Stromal cell of bone marrow (primary cell): Measurements from ENCODE around the gene CYP2A7.
"Not testable (repeated sequence)": the region's sequence is repeated elsewhere in the genome, so short reads cannot be mapped to it uniquely, and the experiment has no call there.

Experiments used
- DNase-seq: peaks from one replicate; pipeline ENCODE4 v3.0.0-alpha.2; 2012; ENCODE audit warnings: low read depth

CYP2A7 gene

DNA sequence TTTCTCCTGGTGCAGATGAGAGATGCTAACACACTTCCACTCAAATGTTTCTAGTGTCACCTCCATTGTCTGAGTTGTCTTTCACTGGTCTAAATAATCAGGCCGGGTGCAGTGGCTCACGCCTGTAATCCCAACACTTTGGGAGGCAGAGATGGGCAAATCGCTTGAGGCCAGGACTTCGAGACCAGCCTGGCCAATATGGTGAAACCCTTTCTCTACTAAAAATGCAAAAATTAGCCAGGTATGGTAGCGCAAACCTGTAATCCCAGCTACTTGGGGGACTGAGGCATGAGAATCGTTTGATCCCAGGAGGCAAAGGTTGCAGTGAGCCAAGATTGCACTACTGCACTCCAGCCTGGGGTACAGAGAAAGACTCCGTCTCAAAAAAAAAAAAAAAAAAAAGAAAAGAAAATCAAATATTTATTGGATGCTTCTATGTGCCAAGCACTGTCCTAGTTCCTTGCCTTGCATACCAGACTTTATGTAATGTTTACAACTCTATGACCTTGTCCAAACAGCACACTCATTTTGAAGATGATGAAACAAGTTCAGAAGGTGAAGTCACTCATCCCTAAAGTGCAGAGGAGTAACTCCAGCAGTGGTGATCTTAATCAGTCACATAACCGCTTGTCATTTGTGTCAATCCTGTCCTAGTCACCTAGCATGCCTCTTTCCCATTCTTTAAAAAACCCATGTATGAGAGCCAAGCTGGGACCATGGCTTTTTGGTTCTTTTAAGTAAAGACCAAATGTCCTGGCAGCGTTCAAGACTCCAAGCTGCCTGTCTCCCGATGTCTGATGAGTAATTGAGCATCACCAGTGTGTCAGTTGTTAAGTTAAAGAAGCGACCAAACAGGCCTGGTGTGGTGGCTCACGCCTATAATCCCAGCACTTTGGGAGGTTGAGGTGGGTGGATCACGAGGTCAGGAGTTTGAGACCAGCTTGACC is 15.1 kb upstream of the CYP2A7 start:
- DNase-seq: not testable (repeated sequence)

DNA sequence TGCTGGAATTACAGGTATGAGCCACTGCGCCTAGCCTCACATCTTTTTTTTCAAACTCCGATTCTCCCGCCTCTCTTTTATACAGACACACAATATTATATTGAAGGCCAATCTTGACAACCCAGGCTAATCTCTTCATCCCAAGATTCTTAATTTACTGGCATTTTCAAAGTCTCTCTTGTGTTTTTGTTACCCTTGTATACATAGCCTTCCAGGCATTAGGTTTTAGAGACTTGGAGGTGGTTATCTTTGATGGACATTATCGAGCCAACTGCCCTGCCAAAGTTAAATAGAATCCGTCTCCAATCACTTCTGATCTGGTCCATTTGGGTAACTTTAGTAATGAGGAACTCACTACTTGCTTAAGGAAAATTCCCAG is 14.4 kb upstream of the CYP2A7 start:
- no peak for DNase-seq

DNA sequence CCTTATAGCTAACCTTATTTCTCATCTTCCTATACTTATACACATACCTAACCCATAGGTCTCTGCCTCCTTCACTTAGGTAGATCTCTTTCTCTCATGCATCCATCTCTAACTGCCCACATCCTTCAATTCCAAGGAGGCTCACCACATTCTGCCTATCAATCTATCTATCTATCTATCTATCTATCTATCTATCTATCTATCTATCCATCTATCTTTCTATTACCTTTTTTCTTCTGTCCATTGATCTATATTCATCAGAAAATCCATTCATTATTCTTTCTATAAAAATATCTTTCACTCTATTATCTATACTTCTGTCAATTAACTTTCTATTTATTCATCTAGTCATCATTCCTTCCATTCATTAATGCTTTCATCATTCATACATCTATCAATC is 11.1 kb upstream of the CYP2A7 start:
- DNase-seq: no peak

DNA sequence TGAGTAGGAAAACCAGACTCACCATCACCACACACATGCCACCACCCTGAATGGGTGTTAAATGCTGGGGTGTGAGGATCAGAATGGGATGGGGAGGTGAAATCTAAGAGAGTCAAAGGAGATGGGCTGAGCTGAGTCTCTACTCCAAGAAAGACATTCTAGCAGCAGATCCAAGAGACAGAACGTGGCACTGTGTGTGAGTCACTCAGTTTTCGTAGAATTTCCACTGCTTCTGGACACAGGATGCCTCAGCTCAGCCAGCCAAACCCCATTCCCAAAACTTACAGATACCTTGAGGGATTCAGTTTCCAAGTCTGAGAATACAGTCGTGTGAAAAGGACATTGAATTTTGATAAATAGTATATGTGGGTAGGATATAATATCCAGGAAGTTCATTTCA is 7.3 kb upstream of the CYP2A7 start:
- no peak for DNase-seq

DNA sequence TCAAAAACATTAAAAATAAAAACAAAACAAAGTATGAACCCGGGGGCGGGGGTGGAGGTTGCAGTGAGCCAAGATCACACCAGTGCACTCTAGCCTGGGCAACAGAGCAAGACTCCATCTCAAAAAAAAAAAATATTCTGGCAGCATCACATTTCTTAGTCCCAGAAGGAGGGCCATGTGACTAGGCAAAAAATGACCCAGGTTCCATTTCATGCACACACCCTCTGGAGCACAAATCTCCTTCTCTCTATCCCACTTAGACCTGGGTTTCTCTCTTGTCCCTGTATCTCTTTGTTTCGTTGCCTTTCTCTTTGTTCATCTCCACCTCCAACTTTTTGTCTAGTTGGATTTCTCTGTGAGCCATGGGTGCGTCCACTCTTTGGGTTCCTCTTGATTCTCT is 6.2 kb upstream of the CYP2A7 start:
- no peak for DNase-seq

DNA sequence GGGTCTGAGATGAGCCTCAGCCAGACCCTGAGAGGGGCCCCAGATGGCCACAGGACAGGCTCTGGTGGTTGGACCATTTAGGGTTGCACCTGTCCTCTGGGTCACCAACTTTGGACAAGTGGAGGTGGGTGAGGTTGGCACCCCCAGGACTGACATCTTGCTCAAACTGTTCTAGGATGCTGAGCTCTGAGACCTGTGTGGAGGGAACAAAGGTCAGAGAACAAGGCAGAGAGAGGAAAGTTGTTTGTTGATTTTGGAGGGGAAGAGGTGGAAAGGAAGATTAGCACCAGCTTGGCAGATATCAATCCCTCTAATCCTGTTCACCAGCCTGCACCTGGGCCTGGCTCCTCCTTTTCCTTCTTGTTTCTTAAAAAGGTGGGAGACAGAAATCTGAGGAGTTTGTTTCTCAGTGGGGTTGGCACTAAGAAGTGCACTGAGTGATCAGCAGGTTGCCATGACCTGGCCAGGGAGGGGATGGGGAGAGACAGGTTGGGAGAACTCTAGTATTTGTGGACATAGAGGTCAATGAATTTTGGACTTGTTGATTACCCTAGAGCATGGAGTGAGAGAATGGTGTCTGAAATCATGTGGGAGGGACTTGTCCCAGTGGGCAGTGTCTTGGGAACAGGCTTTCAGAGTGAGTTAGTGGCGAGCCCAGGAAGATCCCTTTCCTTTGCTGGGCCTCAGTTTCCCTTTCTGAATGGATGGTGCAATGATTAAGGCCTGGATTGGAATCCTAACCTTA is 2.3 kb upstream of the CYP2A7 start:
- not testable (repeated sequence) for DNase-seq

DNA sequence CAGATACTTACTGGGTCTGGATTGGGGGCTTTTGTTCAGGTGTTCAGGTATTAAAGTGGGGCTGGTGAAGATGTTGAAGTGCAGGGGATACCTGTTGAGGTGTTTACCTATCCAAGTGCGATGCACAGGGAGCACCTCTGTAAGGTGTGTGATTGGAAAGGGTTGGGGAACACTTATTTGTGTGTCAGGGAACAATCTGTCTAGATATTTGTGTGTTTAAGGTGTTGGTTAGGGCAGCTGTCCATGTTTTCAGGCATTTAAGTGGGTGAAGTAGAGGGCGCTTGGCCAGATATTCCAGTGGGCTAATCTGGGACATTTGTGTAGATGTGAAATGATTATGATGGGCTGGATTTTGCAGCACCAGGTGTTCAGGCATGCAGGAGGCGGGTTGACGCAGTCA is 2.7 kb downstream of the CYP2A7 start:
- not testable (repeated sequence) for DNase-seq

DNA sequence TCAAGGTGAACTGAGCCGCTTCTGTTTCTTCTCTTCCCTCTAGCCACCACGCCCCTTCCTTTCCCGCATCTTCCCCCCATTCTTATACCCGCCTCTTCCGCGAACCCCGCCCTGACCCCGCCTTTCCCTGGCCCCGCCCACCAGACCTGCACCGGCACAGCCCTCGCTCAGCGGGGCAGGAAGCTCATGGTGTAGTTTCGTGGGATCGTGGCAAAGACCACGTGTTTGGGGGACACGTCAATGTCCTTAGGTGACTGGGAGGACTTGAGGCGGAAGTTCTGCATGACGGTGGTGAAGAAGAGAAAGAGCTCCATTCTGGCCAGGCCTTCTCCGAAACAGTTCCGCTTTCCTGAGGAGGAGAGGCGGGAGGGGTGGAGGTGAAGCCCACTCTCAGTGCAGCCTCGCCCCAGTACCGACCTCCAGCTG is 6.5 kb downstream of the CYP2A7 start:
- not testable (repeated sequence) for DNase-seq

DNA sequence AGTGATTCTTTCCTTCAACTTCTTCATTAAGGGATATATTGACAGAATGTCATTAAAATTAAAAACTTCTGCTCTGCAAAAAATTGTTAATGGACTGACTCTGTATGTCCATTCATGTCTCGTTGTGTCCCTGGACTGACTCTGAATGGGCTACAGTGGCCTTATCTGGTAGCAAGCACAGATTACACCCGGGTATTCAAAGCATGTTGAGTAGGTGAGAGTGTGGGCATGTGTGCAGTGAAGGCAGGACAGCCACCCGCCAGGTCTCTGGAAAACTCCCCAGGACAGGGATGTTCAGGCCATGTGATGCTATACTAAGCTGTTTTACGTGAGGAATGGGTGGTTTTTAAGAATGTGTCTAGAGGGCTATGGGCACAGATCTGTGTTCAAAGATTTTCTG is 7.2 kb downstream of the CYP2A7 start:
- not testable (repeated sequence) for DNase-seq

DNA sequence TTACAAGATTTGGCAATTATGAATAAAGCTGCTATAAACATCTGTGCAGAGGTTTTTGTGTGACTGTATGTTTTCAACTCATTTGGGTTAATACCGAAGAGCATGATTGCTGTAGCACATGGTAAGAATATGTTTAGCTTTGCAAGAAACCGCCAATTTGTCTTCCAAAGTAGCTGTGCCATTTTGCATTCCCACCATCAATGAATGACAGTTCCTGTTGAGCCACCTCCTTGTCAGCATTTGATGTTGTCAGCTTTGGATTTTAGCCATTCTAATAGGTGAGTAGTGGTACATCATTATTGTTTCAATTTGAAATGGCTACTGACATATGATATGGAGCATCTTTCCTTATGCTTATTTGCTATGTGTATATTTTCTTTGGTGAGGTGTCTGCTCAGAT is 8.2 kb downstream of the CYP2A7 start:
- not testable (repeated sequence) for DNase-seq

DNA sequence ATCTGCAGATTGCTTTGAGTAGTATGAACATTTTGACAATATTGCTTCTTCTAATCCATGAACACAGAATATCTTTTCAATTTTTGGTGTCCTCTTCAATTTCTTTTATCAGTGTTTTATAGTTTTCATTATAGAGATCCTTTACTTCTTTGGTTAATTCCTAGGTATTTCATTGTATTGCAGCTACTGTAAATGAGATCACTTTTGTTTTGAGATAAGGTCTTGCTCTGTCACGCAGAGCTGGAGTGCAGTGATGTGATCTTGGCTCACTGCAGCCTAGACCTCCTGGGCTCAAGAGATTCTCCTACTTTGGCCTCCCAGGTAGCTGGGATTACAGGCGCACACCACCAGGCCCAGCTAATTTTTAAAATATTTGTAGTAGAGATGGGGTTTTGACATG is 9.8 kb downstream of the CYP2A7 start:
- DNase-seq: no peak

DNA sequence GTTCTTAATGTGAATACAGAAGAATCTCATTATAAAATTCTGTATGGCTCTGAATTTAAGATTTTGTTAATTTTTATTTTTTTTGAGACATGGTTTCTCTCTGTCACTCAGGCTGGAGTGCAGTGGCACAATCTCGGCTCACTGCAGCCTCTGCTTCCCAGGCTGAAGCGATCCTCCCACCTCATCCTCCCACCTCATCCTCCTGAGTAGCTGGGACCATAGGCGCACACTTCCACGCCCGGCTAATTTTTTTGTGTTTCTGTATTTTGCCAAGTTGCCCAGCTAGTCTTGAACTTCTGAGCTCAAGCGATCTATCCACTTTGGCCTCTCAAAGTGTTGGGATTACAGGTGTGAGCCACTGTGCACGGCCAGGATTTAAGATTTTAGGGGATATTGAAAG is 14.3 kb downstream of the CYP2A7 start:
- no peak for DNase-seq

DNA sequence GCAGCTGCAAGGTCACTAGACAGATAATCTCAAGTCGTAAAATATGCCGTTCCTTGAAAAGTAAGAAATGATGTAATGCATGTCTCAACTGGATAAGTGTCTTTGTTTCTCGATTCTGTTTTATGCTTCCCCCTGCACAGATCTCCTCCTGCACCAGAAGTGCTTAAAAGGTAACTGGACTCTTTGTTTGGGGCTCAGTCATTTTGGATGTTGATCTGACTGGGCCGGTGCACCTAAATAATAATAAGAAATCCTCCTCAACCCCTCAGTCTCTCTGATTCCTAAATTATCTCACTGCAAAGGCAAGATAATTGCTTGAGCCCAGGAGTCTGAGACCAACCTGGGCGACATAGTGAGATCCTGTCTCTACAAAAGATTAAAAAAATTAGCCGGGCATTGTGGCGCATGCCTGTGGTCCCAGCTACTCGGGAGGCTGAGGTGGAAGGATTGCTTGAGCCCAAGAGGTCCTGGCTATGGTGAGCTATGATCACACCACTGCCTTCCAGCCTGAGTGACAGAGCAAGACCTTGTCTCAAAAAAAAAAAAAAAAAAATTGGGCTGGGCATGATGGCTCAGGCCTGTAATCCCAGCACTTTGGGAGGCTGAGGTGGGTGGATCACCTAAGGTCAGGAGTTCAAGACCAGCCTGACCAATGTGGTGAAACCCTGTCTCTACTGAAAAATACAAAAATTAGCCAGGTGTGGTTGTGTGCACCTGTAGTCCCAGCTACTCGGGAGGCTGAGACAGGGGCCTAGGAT is 17.1 kb downstream of the CYP2A7 start:
- DNase-seq: not testable (repeated sequence)

DNA sequence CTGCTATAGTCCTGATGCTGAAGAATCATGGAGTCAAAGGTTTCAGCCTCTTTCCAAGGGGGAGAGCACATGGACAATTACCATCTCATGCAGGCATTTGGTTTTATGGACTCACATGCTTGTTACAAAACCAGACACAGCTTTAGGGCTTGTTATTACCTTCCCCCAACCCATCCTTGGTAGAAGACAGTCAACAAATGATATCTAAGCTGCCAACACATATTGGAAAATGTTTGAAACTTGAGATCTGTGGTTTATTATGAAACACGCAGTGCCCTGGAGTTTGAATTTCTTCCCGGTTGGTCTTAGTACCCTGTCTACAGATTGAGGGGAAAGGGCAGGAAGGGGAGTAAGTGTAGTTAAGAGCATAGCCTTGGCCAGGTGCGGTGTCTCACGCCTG is 19.2 kb downstream of the CYP2A7 start:
- DNase-seq: peak; percentile 58

DNA sequence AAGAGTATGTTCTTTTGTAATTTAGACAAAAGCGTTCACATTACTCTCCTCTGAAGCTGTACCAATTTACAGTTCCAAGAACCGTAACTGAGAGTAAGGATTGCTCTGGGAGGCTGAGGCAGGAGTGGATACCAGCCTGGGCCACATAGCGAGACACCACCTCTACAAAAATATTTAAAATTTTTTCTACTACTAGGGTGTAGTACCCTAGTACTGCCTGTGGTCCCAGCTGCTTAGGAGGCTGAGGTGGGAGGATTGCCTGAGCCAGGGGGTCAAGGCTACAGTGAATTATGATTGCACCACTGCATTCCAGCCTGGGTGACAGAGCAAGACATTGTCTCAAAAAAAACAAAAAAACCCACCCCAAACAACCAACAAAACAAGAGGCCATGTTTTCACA is 19.7 kb downstream of the CYP2A7 start:
- no peak for DNase-seq

DNA sequence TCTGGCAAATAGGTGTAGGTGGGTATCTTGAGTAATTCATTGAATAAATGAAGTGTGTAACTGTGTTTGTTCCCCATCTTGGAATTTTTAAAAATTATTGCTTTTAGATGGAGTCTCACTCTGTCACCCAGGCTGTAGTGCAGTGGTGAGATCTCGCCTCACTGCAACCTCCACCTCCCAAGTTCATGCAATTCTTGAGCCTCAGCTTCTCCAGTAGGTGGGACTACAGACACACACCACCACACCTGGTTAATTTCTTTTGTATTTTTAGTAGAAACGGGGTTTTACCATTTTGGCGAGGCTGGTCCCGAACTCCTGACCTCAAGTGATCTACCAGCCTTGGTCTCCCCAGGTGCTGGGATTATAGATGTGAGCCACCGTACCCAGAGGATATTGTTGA is 23.9 kb downstream of the CYP2A7 start:
- DNase-seq: no peak

DNA sequence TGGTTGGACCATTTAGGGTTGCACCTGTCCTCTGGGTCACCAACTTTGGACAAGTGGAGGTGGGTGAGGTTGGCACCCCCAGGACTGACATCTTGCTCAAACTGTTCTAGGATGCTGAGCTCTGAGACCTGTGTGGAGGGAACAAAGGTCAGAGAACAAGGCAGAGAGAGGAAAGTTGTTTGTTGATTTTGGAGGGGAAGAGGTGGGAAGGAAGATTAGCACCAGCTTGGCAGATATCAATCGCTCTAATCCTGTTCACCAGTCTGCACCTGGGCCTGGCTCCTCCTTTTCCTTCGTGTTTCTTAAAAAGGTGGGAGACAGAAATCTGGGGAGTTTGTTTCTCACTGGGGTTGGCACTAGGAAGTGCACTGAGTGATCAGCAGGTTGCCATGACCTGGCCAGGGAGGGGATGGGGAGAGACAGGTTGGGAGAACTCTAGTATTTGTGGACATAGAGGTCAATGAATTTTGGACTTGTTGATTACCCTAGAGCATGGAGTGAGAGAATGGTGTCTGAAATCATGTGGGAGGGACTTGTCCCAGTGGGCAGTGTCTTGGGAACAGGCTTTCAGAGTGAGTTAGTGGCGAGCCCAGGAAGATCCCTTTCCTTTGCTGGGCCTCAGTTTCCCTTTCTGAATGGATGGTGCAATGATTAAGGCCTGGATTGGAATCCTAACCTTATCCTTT is 29.4 kb downstream of the CYP2A7 start:
- DNase-seq: not testable (repeated sequence)

DNA sequence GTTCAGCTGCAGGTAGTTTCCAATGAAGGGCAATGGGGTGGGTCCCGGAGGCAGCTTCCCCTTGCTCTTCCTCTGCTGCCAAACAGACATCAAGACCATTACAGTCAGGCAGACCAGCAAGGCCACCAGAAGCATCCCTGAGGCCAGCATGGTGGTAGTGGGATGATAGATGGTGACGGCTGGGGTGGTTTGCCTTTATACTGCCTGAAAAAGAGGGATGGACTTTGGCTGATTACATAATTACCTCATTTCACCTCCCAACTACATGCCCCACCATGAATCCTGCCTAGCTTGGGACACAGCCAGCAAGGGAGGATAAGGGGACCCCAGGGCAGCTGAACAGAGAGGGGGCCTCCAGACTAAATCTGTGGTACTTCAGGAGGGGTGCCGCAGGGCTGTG is 31.8 kb downstream of the CYP2A7 start, which contains the start of gene CYP2A6:
Gene CYP2A6, minus strand, starts transcription at position 171 of the 400 bp plus-strand sequence. Its CDS starts 21 bp downstream, at position 150.
- not testable (repeated sequence) for DNase-seq

DNA sequence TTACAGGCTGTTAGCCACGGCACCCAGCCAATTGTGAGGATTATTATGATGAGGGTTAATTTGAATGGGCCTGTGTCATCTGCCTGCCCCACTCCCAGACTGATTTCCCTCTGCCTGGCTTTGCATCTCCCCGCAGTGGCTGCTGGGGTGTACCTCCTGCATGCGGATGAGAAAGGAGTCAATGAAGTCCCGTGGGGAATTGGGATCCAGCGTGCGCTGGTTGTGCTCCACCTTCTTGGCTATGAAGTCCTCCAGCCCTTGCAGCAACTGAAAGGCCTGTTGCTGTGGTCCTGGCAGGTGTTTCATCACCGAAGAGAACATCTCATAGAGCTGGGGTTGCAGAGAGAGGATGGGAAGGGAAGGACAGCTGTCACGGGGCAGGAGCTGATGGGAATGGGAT is 35.3 kb downstream of the CYP2A7 start:
- not testable (repeated sequence) for DNase-seq

DNA sequence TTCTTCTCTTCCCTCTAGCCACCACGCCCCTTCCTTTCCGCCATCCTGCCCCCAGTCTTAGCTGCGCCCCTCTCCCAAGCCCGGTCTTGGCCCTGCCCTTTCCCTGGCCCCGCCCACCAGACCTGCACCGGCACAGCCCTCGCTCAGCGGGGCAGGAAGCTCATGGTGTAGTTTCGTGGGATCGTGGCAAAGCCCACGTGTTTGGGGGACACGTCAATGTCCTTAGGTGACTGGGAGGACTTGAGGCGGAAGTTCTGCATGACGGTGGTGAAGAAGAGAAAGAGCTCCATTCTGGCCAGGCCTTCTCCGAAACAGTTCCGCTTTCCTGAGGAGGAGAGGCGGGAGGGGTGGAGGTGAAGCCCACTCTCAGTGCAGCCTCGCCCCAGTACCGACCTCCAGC is 38.4 kb downstream of the CYP2A7 start:
- not testable (repeated sequence) for DNase-seq

DNA sequence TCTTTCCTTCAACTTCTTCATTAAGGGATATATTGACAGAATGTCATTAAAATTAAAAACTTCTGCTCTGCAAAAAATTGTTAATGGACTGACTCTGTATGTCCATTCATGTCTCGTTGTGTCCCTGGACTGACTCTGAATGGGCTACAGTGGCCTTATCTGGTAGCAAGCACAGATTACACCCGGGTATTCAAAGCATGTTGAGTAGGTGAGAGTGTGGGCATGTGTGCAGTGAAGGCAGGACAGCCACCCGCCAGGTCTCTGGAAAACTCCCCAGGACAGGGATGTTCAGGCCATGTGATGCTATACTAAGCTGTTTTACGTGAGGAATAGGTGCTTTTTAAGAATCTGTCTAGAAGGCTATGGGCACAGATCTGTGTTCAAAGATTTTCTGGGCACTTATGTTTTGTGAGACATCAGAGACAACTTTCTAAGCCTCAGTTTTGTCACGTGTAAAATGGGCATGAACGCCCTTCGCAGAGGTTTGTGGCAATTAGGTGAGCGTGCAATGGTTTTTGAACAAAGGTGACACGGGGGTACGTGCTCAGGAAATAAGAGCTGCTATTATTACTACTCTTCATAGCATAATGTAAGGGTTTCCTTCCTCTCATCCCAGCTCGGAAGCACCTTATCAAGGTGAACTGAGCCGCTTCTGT is 38.9 kb downstream of the CYP2A7 start:
- not testable (repeated sequence) for DNase-seq
